Kidney glomerular epithelial cell (primary cell): ENCODE results near the gene NTN5.
A peak's percentile ranks its signal among the peaks of the same experiment; 100 is the strongest.
"Not testable (repeated sequence)": the region's sequence is repeated elsewhere in the genome, so short reads cannot be mapped to it uniquely, and the experiment has no call there.

Experiments used
- DNase-seq: peaks from one replicate; lab custom pipeline; 2025; lab: John Stamatoyannopoulos, UW

The NTN5 gene

GRCh38 chr19:48669903-48670668 lies 2.7 kb downstream of the NTN5 start:
- no peak for DNase-seq

- DNase-seq = no peak
Measured at GRCh38 chr19:48668761-48669160, 4.1 kb downstream of the NTN5 start.

- DNase-seq = no peak
Measured at GRCh38 chr19:48668332-48668731, 4.5 kb downstream of the NTN5 start.

- no peak for DNase-seq
Measured at GRCh38 chr19:48665786-48666185, 7.0 kb downstream of the NTN5 start.

DNA sequence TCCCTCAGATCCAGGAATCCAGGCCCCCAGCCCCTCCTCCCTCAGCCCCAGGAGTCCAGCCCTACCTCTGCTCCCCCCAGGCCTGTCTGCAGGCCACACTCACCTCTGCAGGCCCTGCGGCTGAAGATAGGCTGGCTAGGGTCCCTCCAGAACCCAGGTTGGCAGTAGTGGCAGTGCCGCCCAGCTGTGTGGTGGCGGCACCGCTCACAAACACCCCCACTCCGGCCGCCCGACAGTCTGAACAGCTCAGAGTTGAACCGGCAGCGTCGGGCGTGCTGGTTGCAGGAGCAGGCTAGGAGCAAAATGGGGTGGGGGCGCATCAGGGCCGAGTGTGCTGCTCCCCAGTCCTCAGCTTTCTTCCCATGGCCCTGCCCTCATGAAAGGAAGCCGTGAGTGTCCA lies 8.3 kb downstream of the NTN5 start:
- no peak for DNase-seq

DNA sequence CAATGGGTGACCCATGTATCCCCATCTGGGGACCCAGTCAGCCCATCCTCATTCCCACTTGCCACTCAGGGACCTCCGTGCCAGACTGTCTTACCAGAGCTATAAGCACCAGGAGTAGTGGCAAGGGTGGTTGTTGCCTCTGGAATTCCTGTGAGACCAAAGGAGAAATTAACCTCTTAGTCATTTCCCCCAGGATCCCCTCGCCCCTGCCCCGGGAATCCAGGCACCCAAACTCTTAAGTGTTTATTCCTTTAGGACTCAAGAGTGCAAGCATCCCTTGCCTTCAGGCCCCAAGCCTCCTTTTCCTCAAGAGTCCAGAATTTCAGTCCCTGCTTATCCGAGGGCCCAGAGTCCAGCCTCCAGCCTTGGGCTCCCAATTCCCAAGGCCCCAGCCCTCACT lies 9.2 kb downstream of the NTN5 start:
- DNase-seq = no peak

- DNase-seq = no peak
Measured at GRCh38 chr19:48661711-48662090, 11.1 kb downstream of the NTN5 start.

DNA sequence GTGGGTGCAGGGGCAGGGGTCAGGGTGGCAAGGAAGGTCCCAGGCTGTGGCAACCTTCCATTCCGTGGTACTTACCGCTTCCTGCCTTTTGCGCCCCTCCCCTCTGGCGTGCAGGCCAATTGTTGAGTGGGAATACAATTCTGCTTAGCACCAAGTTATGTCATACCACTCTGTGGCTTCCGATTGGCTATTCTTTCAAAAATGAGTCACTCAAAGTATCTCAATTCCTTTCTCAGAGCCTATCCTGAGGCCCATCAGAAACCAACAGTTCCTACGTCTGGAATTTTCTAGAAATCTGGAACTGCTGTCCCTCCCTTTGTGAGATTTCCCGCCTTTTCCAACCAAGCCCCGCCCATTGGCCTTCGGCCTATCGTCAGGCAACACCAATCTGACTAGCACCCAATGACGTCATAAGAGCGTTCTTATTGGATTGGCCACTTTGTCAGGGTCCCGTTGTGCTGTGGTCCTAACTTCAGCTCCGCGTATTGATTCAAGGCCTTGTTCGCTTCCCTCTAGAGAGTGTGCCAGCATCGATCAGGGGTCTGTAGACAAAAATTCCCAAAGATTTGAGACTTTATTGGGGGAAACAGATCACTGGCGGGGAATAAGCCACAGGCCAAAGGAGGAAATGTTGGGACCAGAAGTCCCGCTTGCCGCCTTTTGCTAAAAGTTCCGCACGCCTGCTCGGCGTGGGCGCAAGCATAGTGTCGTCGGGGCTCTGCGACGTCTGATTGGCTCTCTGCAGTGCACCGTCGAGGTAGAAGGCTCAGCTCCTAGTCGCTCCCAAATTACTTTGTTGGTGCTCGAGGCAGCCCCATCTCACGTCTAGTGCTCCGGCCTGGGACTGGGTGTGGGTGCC lies 11.7 kb downstream of the NTN5 start:
- peak; percentile 87 for DNase-seq

DNA sequence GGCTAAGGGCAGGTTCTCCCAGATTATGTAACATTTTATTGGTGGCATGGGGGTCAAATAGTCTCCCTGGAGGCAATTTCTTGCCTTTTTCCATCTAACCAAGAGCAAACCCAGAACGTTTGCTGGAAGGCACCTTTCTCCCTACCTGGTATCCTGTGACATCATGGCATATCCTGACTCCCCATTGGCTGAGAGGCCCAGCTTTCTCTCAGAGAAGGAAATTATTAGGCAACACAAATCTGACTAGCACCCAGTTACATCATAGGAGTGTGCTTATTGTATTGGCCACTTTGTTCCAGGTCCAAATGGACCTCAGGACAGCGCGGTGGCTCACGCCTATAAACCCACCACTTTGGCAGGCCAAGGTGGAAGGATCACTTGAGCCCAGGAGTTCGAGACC lies 13.0 kb downstream of the NTN5 start:
- DNase-seq = no peak

- no peak for DNase-seq
Measured at GRCh38 chr19:48658483-48658882, 14.3 kb downstream of the NTN5 start.

DNA sequence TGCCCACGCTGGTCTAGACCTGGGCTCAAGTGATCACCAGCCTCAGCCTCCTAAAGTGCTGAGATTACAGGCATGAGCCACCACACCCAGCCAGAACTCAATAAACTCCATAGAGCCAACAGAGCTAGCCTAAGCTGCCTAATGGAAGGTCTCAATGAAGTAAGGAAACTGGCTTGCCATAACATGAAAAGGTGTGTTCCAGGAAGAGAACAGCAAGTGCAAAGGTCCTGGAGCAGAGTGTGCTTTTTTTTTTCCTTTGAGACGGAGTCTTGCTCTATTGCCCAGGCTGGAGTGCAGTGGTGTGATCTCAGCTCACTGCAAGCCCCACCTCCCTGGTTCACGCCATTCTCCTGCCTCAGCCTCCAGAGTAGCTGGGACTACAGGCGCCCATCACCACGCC lies 15.0 kb downstream of the NTN5 start:
- DNase-seq = not testable (repeated sequence)

DNA sequence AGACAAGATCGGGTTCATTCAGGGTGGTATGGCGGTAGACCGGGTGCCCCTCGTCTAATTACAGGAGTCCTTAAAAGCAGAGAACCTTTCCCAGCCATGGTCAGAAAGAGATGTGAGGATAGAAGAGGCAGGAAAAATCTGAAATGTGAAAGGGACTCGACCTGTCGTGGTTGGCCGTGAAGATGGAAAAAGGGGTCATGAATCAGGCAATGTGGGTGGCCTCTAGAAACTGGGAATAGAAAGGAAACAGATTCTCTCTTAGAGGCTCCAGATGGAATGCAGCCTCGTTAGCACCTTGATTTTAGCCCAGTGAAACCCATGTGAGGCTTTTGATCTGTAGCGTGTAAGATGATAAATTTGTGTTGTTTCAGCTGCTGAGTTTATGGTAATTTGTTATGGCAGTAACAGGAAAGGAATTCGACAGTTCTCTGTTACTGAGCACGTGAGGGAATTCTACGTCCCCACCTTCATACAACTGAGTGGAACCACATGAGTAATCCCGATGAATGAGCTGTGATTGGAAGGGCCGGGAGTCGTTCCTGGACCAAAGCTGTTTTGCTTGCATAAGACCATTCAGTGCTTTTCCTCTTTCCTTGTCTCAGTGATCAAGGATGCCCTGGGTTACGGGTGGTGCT lies 15.9 kb downstream of the NTN5 start:
- peak; percentile 31 for DNase-seq

DNA sequence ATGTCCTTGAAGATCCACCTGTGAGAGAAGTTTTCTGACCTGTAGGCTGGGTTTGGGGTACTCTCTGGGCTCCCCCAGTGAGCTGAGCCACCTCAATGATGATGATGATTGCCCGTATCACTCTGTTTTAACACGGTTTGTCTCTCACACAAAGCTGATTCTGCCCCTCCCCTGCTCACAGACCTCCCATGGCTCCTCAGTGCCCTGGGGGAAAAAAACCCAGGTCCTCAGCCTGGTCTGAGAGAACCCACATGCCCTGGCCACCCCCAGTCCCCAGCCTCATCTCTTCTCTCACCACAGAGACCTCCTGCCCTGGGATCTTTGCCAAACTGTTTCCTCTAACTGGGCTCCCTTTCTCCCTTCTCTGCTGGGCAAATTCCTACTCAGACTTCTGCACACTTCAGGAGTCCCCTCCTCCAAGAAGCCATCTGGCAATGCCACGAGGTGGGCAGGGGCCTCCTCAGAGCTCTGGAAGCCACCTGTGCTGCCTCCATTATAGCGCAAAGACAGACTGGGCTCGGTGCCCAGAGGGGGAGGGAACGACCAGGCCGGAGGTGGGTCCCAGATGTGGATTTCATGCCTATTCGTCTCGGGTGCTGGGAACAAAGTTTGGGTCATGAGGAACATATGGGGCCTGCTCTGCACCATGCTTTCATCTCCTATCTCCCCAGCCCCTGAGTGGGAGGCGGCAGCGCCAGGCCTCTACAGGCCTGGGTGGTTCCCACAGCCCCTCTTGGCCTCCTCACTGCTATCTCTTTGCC lies 18.3 kb downstream of the NTN5 start:
- no peak for DNase-seq

DNA sequence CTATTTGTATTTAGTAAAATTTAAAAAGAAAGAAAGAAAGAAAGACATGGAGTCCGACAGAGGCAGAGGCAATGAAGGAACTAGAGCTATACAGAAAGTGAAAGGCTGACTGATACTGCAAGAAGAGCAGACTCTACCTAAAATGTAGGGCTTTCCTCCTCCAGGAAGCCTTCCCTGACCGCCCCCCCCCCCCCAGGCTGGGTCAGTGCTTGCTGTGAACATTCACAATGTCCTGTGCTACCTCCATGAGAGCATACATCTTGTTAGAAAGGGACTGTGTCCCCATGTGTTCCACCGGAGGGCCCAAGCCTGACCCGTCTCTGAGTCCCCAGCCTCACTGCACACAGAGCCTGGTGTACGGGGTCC lies 21.2 kb downstream of the NTN5 start:
- no peak for DNase-seq

GRCh38 chr19:48650974-48651682 lies 21.7 kb downstream of the NTN5 start:
- no peak for DNase-seq

DNA sequence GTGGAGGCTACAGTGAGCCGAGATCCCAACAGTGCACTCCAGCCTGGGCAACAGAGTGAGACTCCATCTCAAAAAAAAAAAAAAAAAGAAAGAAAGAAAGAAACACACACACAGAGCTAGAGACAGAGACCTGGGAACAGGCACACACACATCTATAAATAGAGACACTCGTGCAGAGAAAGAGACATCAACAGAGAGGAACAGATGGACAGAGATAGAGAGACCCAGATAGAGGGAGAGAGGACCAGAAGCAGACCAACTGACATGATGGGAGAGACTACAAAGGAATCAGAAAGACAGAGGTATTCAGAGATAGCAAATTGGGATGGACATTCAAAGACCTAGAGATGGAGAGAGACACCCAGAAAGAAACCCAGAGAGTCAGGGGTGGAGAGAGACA lies 24.7 kb downstream of the NTN5 start:
- DNase-seq = no peak

DNA sequence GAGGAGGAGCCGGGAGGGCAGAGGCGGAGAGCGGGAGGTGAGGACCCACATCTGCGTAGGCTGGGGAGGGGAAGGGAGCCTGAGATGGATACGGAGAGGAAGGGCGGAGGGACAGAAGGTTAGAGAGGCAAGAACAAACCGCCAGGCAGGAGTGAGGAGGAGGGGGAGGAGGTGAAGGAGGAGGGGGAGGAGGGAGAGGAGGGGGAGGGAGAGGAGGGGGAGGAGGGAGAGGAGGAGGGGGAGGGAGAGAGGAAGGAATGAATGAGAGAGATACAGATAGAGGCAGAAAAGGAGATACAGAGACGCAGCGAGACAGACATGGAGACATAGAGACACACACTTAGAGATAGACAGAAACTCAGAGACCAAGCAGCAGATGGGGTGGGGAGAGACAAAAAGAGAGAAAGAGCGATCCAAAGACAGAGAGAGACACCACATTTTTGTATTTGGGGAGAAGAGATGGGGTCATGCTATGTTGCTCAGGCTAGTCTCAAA lies 26.0 kb downstream of the NTN5 start:
- DNase-seq = no peak

DNA sequence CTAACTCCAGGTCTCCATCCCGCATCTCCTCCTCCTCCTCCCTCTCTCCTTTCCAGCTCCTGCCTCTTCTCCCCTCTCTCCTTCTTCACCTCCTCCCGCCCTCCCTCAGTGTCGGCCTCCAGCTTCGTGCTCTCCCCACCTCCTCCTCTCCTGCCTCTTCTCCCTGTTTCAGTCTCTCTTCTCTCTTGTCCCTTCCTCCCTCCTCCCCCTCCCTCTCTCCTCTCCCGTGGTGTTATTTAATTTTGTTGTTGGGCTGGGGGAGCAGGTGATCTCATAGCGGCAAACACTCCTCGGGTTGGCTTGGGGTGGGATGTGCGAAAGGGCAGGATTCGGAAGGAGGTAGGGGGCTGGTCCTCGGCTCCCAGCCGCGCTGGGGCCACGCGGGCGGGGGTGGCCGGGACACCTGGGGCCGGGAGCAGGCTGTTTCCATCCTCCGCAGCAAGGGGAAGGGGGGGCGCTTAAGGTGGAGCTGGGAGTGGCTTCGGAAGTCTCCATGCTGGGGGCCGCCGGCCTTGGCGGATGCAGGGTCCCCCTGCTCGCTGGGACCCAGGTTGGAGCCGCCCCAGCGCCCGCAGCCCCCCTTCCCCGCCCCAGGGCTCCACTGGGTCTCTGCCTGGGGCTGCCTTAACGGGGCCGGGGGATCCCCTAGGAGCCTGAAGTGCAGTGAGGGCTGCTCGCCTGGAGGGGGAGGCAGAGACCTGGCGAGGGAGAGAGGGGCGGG lies 26.7 kb downstream of the NTN5 start, which contains the start of gene CA11:
Gene CA11, minus strand, starts transcription at position 187 of the 721 bp plus-strand sequence. CDS start 555 bp downstream, outside the sequence.
- peak; percentile 76 for DNase-seq

DNA sequence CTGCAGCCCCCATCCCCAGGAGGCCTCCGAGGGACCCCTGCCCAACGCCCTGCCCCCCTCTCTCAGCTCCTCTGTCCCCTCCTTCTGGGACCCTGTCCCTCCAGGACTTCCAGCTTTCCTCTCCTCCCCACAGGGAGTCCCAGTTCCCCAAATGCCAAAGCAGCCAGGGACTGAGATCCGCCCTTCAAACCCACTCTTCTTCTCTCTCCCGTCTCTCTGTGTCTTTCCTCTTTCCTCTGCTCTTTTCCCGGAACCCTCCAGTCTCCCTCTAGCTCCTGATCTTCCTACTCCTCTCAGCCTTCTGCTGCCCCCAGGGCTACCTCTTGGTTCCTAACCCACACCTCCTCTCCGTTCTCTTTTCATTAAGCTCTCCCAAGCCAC lies 27.2 kb downstream of the NTN5 start:
- DNase-seq = no peak

GRCh38 chr19:48644839-48645619 lies 27.8 kb downstream of the NTN5 start:
- peak; percentile 42 for DNase-seq
